Stimulated activated CD4-positive, alpha-beta T cell treated with anti-CD3 and anti-CD28 coated beads, Interleukin-1b, Interleukin-23, amount 100 ng/mL, for 4 hours (primary cell): ENCODE measurements around the gene PCDHGA3.
"Not testable (repeated sequence)": the region's sequence is repeated elsewhere in the genome, so short reads cannot be mapped to it uniquely, and the experiment has no call there.

ENCODE experiments used
- DNase-seq, 2 donors: peaks; one replicate each; pipeline ENCODE4 v3.0.0-alpha.2; 2020; ENCODE audit warnings: low read depth in 2 of 2

Gene PCDHGA3

DNA sequence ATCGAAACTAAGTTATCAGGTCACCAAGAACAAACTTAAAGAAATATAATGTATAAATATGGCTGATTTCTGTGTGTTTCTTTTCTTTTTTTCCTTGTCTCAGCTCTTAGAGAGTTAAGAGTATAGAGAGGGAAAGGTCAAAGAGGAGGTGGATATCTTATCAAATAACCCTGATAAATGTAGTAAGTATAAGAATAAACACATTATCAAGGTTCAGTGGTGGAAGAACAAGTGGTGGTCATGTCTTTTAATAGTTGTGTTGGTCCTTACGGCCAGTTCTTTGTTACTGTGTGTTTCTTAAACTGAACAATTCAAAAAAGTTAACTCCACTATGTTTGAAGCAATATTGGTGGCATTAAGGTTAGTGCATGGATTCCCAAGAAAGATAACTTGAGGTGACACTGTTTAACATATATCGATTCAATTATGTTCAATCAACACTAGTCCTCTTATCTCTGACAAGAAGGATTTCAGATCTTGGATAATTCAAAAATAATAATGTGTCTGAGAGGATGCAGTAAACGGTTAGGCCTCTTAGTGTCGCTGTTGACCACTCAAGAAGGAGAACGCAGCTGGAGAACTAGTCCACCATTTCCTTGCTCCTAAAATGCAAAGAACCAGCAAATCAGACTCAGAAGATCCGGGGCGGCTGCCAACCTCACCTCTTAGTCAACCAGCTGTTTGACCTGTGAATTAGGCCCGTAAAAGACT lies at the start of gene PCDHGA3:
PCDHGA3 (plus strand) TSS at position 588 of the 711 bp plus-strand sequence. CDS start 205 bp downstream, outside the sequence.
- no peak for DNase-seq

DNA sequence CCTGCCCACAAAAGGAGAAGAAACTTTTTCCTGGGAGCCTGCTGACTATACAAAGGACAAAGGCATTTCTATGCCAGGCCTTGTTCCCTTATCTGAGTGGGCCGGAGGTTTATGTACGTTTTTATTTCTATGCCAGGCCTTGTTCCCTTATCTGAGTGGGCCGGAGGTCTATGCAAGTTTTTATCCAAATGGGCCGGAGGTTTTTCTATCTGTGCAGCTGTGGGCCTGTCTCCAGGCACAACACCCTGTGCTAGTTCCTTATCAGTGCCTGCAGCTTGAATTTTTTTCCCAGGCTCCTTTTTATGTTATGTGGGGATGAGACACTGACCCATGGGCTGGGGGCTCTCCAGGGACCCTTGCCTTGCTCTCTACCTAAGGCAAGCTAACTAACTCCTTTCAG lies 45.3 kb upstream of the PCDHGA3 start:
- no peak for DNase-seq

DNA sequence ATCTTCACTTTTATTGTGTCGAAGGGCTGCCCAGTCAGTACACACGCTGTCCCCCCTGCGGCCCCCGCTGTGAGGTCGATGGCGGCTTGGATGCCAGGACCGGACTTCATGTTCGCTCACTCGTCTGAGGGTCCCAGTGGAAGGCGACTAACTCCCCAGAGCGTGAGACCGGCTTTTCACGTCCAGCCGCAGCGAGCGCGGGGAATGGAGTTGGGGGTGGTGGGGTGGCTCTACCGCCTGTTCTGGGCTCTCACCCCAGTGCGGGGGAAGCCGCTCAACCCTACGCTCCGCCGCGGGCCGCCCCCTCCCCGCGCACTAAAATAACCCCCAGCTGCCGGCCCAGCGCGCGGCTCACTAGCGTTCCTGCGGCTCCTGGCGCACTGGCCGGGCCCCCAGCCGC lies 39.9 kb upstream of the PCDHGA3 start, which contains the start of gene SLC25A2:
SLC25A2 (minus strand) TSS at position 294 of the 400 bp plus-strand sequence; CDS start at position 110, 184 bp downstream.
- DNase-seq, result no peak

DNA sequence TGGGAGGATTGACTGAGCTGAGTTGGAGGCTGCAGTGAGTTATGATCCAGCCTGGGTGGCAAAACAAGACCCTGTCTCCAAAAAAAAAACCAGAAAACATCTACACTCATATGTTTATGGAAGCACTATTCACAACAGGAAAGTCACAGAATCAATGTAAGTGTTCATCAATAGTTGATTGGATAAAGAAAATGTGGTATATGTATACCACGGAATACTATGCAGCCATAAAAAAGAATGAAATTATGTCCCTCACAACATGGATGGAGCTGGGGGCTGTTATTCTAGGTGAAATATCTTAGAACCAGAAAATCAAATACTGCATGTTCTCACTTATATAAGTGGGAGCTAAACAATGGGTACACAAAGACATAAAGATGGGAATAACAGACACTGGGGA lies 37.0 kb upstream of the PCDHGA3 start:
- DNase-seq, result no peak

DNA sequence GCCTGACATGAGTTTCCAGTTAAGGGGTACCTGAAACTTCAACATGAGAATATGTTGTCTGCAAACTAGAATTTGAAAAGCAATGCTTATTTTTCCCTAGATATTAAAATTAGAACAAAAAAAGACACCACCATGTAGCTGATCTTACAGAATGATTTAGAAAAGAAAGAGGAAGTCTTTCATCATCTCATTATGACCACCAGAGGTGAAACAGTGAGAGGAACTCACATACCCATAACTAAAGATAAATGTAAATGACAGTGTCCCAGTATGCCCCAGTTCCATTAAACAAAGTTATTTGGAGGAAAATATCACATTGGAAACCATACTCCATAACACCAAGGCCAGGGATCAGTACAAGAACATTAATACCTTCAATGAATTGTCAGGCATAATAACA lies 29.9 kb upstream of the PCDHGA3 start:
- no peak for DNase-seq

DNA sequence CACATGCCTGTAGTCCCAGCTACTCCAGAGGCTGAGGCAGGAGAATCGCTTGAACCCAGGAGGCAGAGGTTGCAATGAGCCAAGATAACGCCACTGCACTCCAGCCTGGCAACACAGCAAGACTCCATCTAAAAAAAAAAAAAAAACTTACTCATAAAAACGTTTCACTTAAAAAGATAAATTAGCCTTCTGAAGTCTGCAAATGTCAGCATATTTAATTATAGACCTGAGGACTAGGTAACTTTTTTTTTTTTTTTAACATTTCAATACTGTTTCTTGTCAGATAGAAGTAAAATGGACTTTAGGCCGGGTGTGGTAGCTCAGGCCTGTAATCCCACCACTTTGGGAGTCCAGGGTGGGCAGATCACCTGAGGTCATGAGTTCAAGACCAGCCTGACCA lies 26.7 kb upstream of the PCDHGA3 start:
- DNase-seq, result not testable (repeated sequence)

DNA sequence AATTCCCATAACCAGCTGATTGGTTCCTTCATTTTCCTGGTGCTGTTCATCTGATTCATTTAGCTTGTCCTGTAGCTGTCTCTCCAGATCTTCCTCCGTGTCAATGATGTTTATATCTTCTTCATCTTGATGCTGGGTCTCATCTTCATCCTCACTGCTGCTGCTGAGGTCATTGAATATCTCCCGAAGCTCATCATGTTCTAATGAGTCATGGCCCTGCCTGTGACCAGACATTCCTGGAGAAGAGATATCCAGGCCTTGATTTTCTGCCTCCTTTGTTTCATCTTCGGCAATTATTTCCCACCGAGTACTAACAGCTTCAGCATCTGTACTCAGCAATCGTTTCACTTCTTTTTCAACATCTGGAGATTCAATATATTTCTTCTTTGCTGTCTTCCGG lies 24.4 kb upstream of the PCDHGA3 start:
- no peak for DNase-seq

DNA sequence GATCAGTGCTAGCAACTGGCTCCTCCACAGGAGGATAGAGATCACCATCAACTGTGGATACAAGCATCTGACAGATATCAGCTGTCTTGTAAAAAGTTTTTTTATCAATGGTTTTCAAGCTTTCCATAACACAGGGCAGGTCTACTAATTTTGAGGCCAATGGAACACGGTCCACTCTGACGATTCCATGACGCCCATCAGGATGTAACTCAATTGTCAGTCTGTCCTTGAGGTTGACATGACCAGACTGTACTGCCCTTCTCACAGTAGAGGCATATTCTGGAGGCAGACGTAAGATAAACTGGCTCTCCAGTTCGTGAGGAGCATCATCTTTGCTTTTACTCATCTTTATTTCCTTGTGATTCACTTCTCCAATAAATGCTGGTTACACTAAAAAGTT lies 23.9 kb upstream of the PCDHGA3 start:
- no peak for DNase-seq

DNA sequence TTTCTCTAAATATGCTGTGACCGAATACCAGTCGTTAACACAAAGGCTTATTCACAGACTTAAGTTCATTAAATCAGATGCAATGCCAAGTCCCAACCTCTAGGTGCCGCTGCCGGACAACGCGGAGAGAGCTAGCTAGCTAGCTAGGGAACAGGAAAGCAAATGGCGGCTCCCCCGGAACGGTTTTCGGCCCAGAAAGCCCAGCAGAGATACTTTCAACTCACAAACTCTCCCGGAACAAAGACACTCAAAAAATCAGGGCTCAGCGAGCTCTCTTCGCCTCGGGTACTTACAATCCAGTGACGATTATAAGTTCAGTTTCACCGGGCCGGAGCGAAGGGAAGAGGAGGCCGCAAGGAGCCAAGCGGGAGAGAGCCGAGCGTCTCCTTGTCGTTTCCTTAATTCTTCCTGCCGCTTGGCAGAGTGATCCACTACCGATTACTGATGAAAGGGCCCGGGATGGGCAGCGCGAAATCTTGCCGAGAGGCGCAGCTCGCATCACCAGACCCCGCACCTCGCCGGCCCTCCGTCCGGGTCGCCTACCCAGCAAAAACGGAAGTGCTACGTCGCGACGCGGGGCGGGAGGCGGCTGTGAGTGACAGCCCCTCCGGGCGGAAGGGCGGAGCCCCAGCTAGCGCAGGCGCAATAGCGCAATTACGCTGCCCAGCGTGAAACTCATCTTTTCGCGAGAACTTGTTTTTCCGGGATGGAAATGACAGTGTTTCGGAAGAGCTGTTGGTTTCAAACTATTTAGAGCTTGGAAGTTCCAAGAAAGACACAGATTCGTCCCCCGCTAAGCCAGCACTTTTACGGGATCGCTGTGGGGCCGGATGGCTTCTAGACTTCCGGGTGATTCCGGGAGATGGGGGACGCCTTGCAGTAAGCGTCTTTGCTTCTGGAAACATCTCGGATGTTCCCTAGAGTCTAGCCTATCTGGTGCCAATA lies 23.1 kb upstream of the PCDHGA3 start, which contains the start of gene TAF7:
TAF7 (minus strand) TSS at position 560 of the 945 bp plus-strand sequence. CDS start 740 bp downstream, outside the sequence.
- DNase-seq, result peak; percentile 87 to 92

DNA sequence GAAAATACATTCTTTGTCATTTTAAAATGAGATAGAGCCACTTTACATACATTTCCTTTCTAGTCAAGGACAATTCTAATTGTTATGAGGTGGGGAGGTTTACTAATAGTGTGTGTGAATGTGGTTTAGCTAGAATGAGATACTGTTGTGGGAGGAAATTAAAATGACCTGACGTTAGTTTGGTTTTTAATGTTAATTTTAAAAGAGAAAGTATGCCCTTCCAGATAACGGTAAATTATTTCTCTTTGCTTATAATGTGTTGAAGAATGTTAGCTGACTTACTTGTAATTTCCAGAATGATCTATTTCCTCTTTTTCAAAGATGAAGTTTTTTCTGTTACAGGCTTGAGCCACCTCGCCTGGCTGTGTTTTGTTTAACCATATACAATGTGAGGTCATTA lies 21.4 kb upstream of the PCDHGA3 start:
- no peak for DNase-seq

DNA sequence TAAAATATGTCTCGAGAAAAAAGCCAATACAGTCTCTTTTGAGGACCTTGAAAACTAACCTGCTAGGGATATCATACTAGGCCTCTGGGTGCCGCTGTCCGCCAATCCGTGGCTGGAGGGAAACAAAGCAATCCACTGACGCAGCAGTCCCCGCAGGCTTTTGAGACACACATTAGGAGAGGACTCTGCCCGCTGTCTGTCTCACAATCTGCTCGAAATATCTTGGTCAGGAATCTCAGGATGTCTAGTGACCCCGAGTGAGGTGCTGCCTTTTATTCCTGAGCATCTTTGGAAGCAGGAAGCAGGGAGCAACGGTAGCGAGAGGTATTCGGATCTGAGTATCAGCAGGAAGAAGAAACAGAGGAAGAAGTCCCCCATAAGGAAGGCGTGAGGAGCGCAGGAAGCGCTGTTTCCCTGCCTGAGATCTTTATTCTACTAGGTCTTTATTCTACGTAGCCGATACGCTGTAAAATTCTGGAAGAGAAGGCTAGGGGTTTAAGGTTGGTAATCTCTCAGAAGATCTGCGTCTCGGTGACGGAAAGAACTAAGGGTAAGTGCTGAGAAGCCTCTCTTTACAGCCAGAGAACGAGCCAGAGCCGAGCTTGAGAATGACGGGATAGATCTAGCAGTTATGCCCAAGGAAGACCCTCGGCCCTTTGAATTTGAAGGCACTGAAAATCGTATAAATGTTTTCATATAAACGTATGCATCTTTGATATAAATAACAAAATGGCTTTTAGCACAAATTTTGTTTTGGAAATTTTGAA lies 17.4 kb upstream of the PCDHGA3 start:
- peak; percentile 43 to 54 for DNase-seq

DNA sequence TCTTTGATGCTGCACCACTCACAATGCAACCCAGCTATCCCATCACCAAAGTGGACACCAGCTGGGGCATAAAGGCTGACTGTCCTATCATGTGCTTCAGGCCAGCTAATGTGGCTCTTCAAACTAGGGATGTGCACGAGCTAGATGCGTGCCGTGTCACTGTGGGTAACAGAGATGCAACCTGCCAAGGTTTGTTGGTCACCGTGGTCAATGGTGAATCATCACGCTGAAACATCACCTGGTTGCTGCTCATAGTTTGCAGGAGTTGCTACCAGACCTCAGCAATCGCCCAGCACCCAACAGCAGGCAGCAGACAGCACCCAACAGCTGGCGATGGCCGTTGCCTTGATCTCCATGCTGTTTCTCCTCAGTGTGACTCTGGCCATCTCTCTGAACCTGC lies 15.4 kb upstream of the PCDHGA3 start:
- DNase-seq, result no peak

DNA sequence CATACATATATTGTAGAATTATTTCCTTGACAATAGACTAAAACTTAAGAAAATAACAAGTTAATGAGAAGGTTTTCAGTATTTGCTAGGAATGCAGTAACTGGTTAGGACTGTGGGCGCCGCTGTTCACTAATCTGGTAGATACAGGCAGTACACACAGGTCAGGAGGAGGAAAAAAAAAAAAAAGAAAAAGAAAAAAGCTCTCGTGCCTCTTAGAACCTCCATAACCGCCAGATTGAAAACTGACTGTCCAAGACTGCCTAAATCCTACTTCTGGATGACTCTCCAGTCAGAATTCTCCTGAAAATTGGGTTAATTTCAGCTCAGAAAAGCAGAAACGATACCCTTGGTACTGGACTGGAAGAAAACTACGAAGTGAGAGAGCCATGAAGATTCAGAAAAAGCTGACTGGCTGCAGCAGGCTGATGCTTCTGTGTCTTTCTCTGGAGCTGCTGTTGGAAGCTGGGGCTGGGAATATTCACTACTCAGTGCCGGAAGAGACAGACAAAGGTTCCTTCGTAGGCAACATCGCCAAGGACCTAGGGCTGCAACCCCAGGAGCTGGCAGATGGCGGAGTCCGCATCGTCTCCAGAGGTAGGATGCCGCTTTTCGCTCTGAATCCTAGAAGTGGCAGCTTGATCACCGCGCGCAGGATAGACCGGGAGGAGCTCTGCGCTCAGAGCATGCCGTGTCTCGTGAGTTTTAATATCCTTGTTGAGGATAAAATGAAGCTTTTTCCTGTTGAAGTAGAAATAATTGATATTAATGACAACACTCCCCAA lies 13.1 kb upstream of the PCDHGA3 start, which contains the start of gene PCDHGA1:
PCDHGA1 (plus strand) TSS at position 216 of the 782 bp plus-strand sequence.
- DNase-seq, result no peak

DNA sequence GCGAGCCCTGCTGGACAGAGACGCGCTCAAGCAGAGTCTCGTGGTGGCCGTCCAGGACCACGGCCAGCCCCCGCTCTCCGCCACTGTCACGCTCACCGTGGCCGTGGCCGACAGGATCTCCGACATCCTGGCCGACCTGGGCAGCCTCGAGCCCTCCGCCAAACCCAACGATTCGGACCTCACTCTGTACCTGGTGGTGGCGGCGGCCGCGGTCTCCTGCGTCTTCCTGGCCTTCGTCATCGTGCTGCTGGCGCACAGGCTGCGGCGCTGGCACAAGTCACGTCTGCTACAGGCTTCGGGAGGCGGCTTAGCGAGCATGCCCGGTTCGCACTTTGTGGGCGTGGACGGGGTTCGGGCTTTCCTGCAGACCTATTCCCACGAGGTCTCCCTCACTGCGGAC lies 11.1 kb upstream of the PCDHGA3 start:
- not testable (repeated sequence) for DNase-seq

DNA sequence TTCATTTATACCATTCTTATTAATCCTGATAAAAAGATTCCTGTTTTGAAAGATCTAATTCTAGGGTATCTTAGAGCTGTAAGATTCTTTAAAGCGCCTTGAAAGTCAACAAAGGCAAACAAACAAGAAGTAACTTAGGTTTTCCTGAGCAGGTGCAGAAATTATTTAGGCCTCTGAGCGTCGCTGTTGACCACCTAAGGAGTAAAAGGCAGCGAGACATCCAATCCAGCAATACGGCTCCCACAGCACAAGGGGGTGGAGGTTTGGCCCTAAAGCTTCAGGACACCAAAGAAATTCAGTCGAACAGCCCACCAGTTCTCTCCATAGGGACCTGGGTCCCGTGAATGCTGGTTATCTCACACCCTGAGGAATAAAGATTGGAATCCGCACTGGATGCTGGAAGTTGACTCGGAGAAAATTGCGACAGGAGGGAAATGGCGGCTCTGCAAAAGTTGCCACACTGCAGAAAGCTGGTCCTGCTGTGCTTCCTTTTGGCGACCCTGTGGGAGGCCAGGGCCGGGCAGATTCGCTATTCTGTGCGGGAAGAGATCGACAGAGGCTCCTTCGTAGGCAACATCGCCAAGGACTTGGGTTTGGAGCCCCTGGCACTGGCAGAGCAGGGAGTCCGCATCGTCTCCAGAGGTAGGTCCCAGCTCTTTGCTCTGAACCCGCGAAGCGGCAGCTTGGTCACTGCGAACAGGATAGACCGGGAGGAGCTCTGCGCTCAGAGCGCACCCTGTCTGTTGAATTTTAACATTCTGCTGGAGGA lies 4.9 kb upstream of the PCDHGA3 start, which contains the start of gene PCDHGA2:
PCDHGA2 (plus strand) TSS at position 223 of the 769 bp plus-strand sequence.
- no peak for DNase-seq

DNA sequence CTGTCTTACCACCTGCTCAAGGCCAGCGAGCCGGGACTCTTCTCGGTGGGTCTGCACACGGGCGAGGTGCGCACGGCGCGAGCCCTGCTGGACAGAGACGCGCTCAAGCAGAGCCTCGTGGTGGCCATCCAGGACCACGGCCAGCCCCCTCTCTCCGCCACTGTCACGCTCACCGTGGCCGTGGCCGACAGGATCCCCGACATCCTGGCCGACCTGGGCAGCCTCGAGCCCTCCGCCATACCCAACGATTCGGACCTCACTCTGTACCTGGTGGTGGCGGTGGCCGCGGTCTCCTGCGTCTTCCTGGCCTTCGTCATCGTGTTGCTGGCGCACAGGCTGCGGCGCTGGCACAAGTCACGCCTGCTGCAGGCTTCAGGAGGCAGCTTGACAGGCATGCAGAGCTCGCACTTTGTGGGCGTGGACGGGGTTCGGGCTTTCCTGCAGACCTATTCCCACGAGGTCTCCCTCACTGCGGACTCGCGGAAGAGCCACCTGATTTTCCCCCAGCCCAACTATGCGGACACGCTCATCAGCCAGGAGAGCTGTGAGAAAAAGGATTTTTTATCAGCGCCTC lies 2.8 kb upstream of the PCDHGA3 start:
- not testable (repeated sequence) for DNase-seq

DNA sequence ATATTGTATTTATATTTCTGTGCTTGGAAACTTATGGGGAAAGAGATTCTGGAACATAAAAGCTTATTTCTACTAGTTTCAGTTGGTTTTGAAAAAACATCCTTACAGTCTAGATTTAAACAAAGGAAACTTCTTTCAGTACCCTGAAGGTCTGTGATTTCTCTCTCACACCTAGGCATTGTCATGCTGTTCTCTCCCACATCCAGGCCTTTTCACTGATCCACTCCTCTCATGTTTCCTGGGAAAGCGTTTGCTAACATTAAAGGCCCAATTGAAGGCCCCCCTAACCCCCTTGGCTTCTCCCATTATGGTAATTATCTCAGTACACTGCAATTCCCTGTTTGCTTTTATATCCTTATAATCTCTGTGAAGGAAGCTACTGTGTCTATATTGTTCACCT lies 856 bp upstream of the PCDHGA3 start:
- DNase-seq, result no peak

DNA sequence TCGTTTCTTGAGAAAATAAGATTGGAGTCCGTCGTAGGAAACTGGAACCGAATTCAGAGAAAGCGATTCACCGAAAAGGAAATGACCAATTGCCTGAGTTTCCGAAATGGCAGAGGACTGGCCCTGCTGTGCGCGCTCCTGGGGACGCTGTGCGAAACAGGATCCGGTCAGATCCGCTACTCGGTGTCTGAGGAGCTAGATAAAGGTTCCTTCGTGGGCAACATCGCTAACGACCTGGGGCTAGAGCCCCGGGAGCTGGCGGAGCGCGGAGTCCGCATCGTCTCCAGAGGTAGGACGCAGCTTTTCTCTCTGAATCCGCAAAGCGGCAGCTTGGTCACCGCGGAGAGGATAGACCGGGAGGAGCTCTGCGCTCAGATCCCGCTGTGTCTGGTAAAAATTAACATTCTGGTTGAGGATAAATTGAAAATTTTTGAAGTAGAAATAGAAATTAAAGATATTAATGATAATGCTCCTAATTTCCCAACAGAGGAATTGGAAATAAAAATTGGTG lies 379 bp downstream of the PCDHGA3 start:
- no peak for DNase-seq

DNA sequence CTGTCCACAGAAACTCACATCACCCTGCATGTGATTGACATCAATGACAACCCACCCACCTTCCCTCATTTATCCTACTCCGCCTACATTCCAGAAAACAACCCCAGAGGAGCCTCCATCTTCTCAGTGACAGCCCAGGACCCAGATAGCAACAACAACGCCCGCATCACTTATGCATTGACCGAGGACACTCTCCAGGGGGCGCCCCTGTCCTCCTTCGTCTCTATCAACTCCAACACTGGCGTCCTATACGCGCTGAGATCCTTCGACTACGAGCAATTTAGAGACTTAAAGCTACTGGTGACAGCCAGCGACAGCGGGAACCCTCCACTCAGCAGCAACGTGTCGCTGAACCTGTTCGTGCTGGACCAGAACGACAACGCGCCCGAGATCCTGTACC lies 1.7 kb downstream of the PCDHGA3 start:
- DNase-seq, result no peak
